ENCODE measurements around the gene USP9X.
"Not testable (repeated sequence)": the region's sequence is repeated elsewhere in the genome, so short reads cannot be mapped to it uniquely, and the experiment has no call there.

The USP9X gene, protein sequence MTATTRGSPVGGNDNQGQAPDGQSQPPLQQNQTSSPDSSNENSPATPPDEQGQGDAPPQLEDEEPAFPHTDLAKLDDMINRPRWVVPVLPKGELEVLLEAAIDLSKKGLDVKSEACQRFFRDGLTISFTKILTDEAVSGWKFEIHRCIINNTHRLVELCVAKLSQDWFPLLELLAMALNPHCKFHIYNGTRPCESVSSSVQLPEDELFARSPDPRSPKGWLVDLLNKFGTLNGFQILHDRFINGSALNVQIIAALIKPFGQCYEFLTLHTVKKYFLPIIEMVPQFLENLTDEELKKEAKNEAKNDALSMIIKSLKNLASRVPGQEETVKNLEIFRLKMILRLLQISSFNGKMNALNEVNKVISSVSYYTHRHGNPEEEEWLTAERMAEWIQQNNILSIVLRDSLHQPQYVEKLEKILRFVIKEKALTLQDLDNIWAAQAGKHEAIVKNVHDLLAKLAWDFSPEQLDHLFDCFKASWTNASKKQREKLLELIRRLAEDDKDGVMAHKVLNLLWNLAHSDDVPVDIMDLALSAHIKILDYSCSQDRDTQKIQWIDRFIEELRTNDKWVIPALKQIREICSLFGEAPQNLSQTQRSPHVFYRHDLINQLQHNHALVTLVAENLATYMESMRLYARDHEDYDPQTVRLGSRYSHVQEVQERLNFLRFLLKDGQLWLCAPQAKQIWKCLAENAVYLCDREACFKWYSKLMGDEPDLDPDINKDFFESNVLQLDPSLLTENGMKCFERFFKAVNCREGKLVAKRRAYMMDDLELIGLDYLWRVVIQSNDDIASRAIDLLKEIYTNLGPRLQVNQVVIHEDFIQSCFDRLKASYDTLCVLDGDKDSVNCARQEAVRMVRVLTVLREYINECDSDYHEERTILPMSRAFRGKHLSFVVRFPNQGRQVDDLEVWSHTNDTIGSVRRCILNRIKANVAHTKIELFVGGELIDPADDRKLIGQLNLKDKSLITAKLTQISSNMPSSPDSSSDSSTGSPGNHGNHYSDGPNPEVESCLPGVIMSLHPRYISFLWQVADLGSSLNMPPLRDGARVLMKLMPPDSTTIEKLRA (N-terminal part only)

DNA sequence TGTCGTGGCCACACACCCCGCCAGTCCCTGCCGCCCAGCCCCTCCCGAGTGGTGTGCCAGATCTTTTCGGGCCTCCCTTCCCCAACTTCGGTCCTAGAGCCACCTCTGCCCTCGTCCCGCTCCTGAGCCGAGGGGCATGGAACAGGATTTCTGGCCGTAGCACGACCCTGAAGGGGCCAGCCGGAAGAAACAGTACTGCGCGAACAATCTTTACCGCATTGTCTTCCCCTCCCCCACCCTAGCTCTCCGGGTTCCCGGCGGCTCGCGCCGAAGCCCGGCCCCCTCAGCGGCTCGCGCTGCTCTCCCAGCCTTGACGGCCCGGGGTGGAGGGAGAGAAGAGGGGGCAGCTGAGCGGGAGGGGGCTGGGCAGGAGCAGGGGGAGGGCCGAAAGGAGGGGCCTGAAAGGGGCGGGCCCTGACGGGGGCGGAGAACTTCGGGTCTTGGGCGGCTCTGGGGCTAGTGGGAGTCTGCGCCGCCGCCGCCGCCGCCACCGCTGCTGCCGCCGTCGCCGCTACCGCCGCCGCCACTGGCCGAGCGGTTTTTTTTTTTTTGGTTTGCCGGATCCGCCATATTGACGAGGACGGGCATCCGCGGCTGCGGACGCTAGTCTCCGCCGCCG lies at the start of gene USP9X:
TSS of gene USP9X (plus strand) at position 553 of the 619 bp plus-strand sequence. CDS start 38,184 bp downstream, outside the sequence.
- peak; percentile 88 for DNase-seq (ENCODE audit: low spot score)

DNA sequence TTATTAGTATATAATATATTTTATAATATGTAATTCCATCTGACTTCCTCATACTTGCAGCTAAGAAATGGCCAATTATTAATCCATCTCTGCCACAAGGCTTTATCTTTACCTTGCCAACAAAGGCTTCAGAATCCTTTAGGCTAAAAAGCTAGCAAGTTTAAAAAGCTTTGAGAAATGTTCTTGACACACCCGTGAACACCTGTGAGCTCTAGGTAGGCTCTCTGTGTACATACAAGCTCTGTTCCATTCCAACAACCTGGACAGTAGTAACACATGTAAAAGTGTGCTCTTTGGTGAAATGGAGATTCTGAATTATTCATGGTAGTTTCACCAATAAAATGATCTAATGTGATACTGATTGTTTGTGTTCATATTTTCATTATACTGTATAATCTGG lies 49.7 kb upstream of the USP9X start:
- no peak for DNase-seq (ENCODE audit: low spot score)

DNA sequence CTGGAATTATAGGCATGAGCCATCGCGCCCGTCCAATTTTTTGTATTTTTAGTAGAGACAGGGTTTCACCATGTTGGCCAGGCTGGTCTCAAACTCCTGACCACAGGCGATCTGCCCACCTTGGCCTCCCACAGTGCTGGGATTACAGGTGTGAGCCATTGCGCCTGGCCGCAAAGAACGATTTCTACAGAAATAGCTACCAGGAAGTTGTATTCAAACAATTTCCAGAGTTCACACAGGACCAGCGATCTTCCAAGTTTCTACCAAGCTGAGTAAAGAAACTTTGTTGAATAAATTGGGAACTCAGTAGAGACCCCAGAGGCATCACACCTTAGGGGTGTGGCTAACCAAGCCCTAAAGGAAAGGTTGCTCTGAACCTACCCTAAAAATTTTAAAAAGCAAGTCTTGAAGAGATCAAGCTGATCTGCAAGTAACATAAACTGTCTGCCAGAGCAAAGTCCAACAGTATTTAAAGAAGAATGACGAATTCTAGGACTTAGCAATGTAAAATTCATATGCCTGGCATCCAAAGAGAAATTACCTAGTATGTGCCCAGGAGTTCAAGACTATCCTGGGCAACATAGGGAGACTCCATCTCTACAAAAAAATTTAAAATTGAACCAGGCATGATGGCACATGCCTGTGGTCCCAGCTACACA lies 48.4 kb upstream of the USP9X start:
- no peak for DNase-seq (ENCODE audit: low spot score)

DNA sequence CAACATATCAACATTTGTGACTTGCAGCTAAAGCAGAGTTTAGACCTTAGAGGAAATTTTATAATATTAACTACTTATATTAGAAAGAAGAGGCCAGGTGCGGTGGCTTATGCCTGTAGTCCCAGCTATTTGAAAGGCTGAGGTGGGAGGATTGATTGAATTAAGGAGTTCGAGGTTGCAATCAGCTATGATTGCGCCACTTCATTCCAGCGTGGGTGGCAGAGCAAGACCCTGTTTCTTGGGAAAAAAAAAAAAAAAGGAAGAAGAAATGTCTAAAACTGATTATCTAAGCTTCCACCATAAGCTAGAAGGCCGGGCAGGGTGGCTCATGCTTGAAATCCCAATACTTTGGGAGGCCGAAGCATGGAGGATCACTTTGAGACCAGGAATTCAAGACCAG lies 42.0 kb upstream of the USP9X start:
- no peak for DNase-seq (ENCODE audit: low spot score)

DNA sequence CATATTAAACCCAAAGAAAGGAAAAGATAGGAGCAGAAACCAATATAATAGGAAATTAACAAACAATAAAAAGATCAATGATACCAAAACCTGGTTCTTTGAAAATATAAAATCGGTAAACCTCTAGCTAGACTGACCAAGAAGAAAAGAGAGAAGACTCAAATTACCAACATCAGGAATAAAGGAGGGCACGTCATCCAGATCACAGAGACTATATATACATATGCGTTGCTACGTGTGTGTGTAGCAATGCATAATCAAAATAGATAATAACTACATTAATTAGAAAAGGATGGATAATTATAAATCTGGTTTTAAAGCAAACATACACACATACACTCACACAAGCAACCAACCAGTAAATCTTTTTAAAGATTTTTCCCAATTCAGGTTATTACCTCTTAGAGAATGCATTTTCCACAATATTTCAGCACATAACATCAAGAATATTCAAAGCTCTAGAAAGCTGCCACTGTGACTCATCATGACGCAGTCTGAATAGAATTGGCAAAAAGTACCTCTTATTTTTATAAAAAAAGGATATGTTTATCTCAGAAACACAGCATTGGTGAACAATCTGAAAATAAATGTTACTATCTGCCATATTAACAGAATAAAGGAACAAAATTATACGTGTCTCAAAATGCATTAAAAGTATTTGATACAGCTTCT lies 41.4 kb upstream of the USP9X start:
- DNase-seq (ENCODE audit: low spot score) = no peak

DNA sequence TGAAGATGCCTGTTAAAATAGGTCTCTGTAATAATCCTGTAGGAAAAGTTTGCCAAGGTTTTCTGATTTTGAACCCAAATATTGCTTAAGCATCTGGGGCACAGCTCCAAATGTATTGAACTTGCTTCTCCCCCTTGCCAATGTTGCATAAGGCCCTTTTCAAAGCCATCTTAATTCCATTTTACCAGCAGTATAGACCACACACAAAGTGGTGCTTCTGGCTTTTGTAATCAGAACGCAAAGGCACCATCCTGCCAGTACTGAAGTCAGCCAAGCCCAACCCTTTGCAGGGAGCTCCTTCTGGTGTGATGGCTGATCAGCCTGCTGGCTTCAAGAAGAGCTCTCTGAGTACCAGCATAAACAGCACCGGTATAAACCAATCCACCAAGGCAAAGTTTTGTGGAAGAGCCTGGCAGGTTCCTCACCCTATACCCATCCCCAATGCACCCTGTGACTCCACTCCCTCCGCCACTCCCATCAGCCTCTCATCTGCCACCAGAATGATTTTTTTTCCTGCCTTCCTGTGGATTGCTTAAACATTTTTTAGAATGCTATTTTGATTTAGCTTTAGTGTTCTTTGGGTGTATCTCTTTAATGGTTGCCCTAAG lies 39.2 kb upstream of the USP9X start:
- peak; percentile 13 for DNase-seq (ENCODE audit: low spot score)

DNA sequence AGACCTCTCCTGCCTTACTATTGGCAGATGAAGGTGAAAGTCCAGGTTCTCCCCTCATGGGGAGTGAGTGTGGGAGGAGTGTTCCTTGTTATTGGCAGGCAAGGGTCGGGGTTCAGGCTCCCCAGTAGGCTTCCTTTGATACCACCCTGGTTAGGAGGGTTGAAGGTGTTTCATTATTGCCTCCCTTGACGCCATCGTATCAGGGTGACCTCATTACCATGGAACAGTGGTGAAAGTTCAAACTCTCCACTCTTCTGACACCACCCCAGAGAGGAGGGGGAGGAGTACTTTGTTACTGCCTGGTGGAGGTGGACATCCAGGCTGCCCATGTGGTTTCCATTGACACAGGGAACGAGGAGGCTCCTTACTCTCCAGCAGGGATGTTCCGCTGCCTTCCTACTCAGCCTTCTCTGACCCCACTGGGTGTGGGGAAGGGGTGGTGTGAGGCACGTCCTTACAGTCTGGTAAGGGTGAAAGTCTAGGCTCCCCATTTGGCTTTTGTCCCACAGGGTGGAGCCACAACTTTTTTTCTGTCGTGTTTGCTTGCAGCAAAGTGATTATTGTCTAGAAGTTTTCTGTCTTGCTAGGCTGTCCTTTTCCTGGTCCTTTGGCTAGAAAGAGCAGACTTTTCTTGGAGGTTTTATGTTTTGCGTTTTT lies 37.2 kb upstream of the USP9X start:
- DNase-seq (ENCODE audit: low spot score) = no peak

DNA sequence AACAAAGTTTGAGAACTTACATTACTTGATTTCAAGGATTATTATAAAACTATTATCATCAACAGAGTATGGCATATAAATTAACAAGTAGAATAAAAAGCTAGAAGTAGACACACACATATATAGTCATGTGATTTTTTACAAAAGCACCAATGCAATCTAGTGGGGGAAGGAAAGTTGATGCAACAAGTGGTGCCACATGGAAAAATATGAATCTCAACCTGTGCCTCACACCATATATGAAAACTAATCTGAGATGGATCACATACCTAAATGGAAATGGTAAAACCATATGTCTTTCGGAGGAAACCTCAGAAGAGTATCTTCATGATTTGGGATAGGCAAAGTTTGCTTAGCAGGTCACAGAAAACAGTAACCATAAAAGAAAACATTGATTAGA lies 34.9 kb upstream of the USP9X start:
- DNase-seq (ENCODE audit: low spot score) = no peak

DNA sequence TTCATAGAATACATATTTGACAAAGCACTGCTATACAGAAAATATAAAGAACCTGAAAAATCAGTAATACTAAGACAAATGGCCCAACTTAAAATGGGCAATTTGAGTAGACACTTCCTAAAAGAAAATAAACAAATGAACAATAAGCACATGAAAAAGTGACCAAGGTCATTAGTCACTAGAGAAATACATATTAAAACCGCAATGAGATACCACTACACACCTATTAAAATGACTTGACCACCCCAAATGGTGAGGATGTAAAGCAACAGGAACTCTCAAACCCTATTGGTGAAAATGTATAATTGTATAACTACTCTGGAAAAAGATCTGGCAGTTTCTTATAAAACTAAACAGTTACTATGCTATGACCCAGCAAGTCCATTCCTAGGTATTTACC lies 34.0 kb upstream of the USP9X start:
- DNase-seq (ENCODE audit: low spot score) = no peak

DNA sequence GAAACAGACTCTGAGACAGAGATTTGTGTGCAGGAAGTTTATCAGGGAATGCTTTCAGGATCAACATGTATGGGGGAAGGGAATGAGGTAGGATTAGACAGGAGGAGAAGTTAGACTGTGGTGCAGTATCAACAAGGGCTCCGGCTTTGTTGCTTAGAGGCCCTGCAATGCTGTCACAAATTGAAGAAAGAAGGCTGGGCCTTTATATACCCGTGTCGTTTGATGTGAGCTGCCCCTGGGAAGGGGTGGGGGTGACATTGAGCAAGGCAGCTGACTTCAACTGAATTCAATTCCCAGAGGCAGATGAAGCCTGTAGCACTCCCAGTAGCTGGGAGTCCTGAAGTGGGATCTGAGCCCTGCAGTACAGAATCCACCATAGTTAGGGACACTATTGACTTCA lies 29.5 kb upstream of the USP9X start:
- no peak for DNase-seq (ENCODE audit: low spot score)

DNA sequence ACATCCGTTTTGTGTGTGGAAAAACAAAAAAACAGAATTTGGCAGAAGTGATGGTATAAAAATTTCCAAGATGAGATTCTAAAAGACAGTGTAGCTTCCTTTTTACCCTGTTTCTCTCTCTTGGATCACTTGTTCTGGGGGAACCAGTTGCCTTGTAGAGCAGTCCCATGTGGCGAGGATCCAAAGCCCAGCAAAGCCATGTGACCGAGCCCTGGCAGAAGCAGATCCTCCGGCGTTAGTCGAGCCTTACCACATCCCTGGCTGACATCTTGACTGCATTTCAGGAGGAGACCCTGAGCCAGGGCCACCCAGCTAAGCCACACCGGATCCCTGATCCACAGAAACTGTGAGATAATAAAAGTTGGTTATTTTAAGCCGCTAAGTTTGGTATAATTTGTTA lies 22.0 kb upstream of the USP9X start:
- DNase-seq (ENCODE audit: low spot score) = not testable (repeated sequence)

DNA sequence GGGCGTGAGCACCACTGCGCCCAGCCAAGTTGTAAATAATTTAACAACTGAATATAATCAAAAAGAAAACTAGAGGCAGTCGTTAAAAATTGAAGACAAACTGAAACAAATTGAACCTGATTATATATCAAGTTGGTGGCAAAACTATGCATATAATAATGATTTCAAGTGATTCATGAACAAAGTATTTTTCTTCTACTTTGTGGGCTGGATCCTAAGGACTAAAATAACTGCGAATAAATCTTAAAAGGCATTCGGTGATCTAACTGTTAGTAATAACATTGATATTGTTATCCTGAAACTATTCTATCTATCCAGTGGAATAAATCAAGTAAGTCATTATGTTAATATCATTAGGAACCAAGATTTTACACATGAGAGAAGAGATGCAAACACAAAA lies 21.2 kb upstream of the USP9X start:
- DNase-seq (ENCODE audit: low spot score) = no peak

DNA sequence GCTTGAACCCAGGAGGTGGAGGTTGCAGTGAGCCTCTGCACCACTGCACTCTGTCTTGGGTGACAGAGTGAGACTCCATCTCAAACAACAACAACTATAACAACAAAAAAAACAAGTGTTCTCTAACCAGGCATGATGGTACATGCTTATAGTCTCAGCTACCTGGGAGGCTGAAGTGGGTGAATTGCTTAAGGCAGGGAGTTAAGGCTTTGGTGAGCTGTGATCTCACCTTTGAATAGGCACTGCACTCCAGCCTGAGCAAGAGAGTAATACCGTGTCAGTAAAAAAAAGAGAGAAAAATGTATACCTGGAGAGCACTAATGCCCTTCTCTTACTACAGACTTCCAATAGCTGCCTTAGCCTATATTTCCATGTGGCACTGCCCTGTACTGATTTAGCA lies 18.9 kb upstream of the USP9X start:
- no peak for DNase-seq (ENCODE audit: low spot score)

DNA sequence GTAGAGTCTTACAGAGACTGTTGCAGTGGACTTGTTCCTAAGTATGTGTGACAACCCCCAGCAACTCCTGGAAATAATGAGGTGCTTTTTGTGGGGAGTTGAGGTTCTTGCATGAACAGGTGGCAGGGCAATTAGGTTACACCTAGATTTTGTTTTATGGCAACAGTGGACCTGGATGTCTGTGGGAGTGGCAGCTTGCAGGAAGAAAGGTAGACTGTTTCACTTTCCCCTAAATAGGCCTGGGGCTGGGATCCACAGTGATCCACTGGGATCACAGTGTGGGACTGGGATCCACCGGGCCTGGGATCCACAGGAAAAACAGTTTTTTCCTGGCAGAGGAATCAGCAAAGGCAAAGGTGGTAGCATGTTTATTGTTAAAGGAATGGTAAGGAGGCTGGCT lies 18.3 kb upstream of the USP9X start:
- DNase-seq (ENCODE audit: low spot score) = no peak

DNA sequence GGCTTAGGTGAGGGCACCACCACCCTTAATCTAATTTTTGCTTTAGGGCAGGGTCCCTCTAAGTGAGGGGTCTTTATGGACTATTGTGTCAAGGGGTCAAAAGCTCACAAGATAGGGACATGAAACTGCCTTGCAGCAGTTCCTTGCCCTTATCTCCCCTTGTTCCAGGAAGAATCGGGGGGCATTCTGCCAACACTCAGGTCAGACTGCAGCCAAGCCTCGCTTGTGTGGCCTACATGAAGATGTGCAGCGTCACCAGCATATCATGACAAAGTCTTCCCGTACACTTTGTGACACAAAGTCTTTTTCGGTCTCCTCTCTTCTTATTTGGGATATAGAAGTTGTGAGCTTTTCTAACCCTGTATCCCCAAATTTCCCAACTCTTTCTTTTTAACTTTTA lies 17.5 kb upstream of the USP9X start:
- DNase-seq (ENCODE audit: low spot score) = no peak

DNA sequence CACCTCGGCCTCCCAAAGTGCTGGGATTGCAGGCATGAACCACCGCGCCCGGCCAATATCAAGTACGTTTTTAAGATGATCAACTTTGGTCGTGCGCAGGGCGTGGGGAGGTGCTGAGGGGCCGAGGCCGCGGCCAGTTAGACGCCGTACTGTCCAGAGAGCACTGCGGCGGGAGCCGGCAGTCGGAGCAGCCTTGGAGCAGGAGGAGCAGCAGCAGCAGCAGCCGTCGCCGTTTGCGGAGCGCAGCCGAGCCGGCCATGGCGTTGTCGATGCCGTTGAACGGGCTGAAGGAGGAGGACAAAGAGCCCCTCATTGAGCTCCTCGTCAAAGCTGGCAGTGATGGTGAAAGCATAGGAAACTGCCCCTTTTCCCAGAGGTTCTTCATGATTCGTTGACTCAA lies 8.5 kb upstream of the USP9X start:
- no peak for DNase-seq (ENCODE audit: low spot score)

DNA sequence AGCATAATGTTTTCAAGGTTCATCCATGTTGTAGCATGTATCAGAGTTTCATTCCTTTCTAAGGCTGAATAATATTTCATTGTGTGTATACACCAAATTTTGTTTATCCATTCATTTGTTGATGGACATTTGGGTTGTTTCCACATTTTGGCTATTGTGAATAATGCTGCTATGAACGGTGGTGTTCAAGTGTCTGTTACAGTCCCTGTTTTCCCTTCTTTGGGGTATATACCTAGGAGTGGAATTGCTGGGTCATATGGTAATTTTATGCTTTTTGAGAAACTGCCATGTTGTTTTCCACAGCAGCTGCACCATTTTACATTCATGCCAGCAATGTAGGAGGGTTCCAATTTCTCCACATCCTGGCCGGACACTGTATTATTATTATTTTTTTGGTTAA lies 3.4 kb upstream of the USP9X start:
- DNase-seq (ENCODE audit: low spot score) = no peak

DNA sequence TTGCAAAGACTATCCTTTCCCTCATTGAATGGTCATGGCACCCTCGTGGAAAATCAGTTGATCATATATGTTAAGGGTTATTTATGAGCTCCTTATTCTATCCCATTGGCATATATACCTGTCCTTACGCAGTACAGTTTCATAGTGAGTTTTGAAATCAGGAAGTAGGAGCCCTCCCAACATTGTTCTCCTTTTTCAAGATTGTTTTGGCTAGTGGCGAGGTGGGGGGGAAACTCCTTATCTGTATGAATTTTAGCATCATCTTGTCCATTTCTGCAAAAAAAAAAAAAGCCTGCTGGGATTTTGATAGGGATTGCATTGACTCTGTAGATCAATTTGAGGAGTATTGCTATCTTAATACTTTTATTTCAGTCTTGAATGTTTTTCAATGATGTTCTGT lies 2.5 kb upstream of the USP9X start:
- no peak for DNase-seq (ENCODE audit: low spot score)

DNA sequence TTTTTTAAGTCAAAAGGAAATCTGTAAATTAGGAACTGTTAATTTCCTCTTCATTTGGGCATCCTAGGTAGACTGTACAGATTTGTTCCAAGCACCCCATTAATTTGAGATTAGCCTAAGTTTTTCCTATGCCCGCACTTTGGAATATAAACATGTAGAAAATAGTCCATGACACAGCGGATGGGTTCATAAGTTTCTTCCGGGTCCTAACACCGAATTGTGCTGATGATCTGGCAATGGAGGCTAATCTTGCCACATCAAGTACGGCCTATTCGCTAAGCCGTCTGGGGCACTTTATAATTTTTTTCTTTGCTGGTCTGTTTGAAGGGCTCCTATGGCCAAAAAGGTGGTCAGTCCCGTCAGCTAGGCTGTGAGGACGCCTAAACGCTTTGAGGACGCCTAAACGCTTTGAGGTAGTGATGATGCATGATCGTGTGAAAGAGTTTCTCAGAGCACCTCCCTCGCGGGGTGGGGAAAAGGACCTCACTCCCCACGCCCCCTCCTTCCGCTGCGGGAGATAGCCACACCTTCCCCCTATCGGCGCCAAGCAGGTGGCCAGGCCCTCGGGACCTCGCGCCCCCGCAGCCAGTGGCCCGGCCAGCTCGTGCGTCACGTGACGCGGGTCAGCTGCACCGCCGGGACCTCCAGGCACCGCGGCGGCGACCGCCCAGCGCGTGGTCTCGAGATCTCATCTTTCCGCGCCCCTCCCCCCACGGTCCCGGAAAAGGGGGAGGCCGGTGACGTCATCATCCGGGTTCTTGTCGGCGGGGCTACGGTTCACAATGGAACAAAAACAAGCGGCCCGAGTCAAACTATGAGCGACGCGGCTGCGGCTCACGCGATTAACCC lies 977 bp upstream of the USP9X start:
- peak; percentile 95 for DNase-seq (ENCODE audit: low spot score)

Measured in Ammon's horn (tissue), 1 donor.